Measurements from ENCODE around the gene MPO.

- TF ChIP-seq POLR2A (IDR thresholded peaks at IDR 0.05): no peak
- no peak for TF ChIP-seq CTCF (IDR thresholded peaks at IDR 0.05)
- TF ChIP-seq POLR2AphosphoS5 (IDR thresholded peaks at IDR 0.05): no peak
Observed at GRCh38 chr17:58252141-58252540, 28.6 kb downstream of the MPO start.

All from stomach (tissue), 4 donors.